HEK293 (cell line): Measurements from ENCODE around the gene TNFRSF6B.

ENCODE experiments used
- BCL11A ChIP-seq: fragments of 450-650 bp; formaldehyde crosslinking; IDR thresholded peaks from 2 replicates; pipeline ENCODE4 v1.5.1; 2016; ENCODE audit warnings: low read depth, missing biosample characterization, missing genetic modification characterization
- HOXD13 ChIP-seq: sonication (generic); formaldehyde crosslinking; IDR thresholded peaks from 2 replicates; pipeline ENCODE4 v1.8.0; 2022; ENCODE audit warnings: missing genetic modification reagents, borderline replicate concordance
- KLF1 ChIP-seq: fragments of 450-650 bp; formaldehyde crosslinking; IDR thresholded peaks from 2 replicates; pipeline ENCODE4 v1.5.1; 2016; ENCODE audit warnings: missing biosample characterization, missing genetic modification characterization
- MYNN ChIP-seq: fragments of 450-650 bp; formaldehyde crosslinking; IDR thresholded peaks from 2 replicates; pipeline ENCODE4 v1.5.1; 2016; ENCODE audit warnings: missing biosample characterization, missing genetic modification characterization, borderline replicate concordance
- SCRT2 ChIP-seq: fragments of 450-650 bp; formaldehyde crosslinking; IDR thresholded peaks from 2 replicates; pipeline ENCODE4 v1.5.1; 2016; ENCODE audit warnings: missing biosample characterization, missing genetic modification characterization
- SP2 ChIP-seq: fragments of 450-650 bp; formaldehyde crosslinking; IDR thresholded peaks from 2 replicates; pipeline ENCODE4 v1.5.1; 2016; ENCODE audit warnings: missing biosample characterization, missing genetic modification characterization
- SP7 ChIP-seq: fragments of 450-650 bp; formaldehyde crosslinking; IDR thresholded peaks from 2 replicates; pipeline ENCODE4 v1.5.1; 2016; ENCODE audit warnings: missing biosample characterization, missing genetic modification characterization
- TCF7L2 ChIP-seq: IDR thresholded peaks from 2 replicates; pipeline ENCODE4 v1.6.1; 2011; ENCODE audit warnings: low read depth, mild to moderate bottlenecking, inconsistent platforms, low read length, moderate library complexity, borderline replicate concordance
- YY2 ChIP-seq: fragments of 450-650 bp; formaldehyde crosslinking; IDR thresholded peaks from 2 replicates; pipeline ENCODE4 v1.5.1; 2016; ENCODE audit warnings: missing biosample characterization, missing genetic modification characterization
- ZNF114 ChIP-seq: fragments of 450-650 bp; formaldehyde crosslinking; IDR thresholded peaks from 2 replicates; pipeline ENCODE4 v1.5.0; 2017; ENCODE audit warnings: missing biosample characterization, missing genetic modification characterization
- ZNF133 ChIP-seq: fragments of 450-650 bp; formaldehyde crosslinking; IDR thresholded peaks from 2 replicates; pipeline ENCODE4 v1.5.1; 2016; ENCODE audit warnings: missing biosample characterization, missing genetic modification characterization
- ZNF211 ChIP-seq: fragments of 450-650 bp; formaldehyde crosslinking; IDR thresholded peaks from 2 replicates; pipeline ENCODE4 v1.5.1; 2016; ENCODE audit warnings: low read depth, missing biosample characterization, missing genetic modification characterization
- ZNF214 ChIP-seq: fragments of 450-650 bp; formaldehyde crosslinking; IDR thresholded peaks from 2 replicates; pipeline ENCODE4 v1.5.1; 2017; ENCODE audit warnings: missing biosample characterization, mild to moderate bottlenecking, missing genetic modification characterization, borderline replicate concordance
- ZNF223 ChIP-seq: fragments of 450-650 bp; formaldehyde crosslinking; IDR thresholded peaks from 2 replicates; pipeline ENCODE4 v1.5.1; 2016; ENCODE audit warnings: missing biosample characterization, missing genetic modification characterization
- ZNF23 ChIP-seq: fragments of 450-650 bp; formaldehyde crosslinking; IDR thresholded peaks from 2 replicates; pipeline ENCODE4 v1.5.1; 2016; ENCODE audit warnings: missing biosample characterization, missing genetic modification characterization, borderline replicate concordance
- ZNF311 ChIP-seq: fragments of 450-650 bp; formaldehyde crosslinking; IDR thresholded peaks from 2 replicates; pipeline ENCODE4 v1.5.1; 2017; ENCODE audit warnings: missing biosample characterization, missing genetic modification characterization, borderline replicate concordance
- ZNF354C ChIP-seq: fragments of 450-650 bp; formaldehyde crosslinking; IDR thresholded peaks from 2 replicates; pipeline ENCODE4 v1.5.1; 2016; ENCODE audit warnings: missing biosample characterization, missing genetic modification characterization, low read depth, borderline replicate concordance
- ZNF548 ChIP-seq: fragments of 450-650 bp; formaldehyde crosslinking; IDR thresholded peaks from 2 replicates; pipeline ENCODE4 v1.5.1; 2016; ENCODE audit warnings: missing biosample characterization, missing genetic modification characterization
- ZNF558 ChIP-seq: fragments of 450-650 bp; formaldehyde crosslinking; IDR thresholded peaks from 2 replicates; pipeline ENCODE4 v1.5.1; 2016; ENCODE audit warnings: missing biosample characterization, missing genetic modification characterization
- ZNF585B ChIP-seq: fragments of 450-650 bp; formaldehyde crosslinking; IDR thresholded peaks from 2 replicates; pipeline ENCODE4 v1.5.1; 2016; ENCODE audit warnings: missing biosample characterization, missing genetic modification characterization
- ZNF629 ChIP-seq: fragments of 450-650 bp; formaldehyde crosslinking; IDR thresholded peaks from 2 replicates; pipeline ENCODE4 v1.5.1; 2017; ENCODE audit warnings: missing biosample characterization, missing genetic modification characterization
- ZNF677 ChIP-seq: fragments of 450-650 bp; IDR thresholded peaks from 2 replicates; pipeline ENCODE4 v1.5.0; 2018; ENCODE audit warnings: missing biosample characterization, mild to moderate bottlenecking, missing genetic modification characterization, moderate library complexity
- ZSCAN30 ChIP-seq: fragments of 450-650 bp; IDR thresholded peaks from 2 replicates; pipeline ENCODE4 v1.5.1; 2018; ENCODE audit warnings: missing biosample characterization, mild to moderate bottlenecking, missing genetic modification characterization, moderate library complexity
- TF ChIP-seq, protein P1 (sequence below): fragments of 450-650 bp; IDR thresholded peaks from 2 replicates; pipeline ENCODE4 v1.5.1; 2018; ENCODE audit warnings: missing biosample characterization, missing genetic modification characterization
- TF ChIP-seq, protein P2 (sequence below): fragments of 450-650 bp; formaldehyde crosslinking; IDR thresholded peaks from 2 replicates; pipeline ENCODE4 v1.5.1; 2016; ENCODE audit warnings: missing biosample characterization, missing genetic modification characterization, borderline replicate concordance
- TF ChIP-seq, protein P3 (sequence below): fragments of 450-650 bp; formaldehyde crosslinking; IDR thresholded peaks from 2 replicates; pipeline ENCODE4 v1.5.1; 2016; ENCODE audit warnings: missing biosample characterization, missing genetic modification characterization
- TF ChIP-seq, protein P4 (sequence below): fragments of 450-650 bp; formaldehyde crosslinking; conservative IDR thresholded peaks from 2 replicates; pipeline ENCODE4 v1.5.1; 2016; ENCODE audit warnings: low read depth, missing biosample characterization, missing genetic modification characterization
- TF ChIP-seq, protein P5 (sequence below): fragments of 450-650 bp; formaldehyde crosslinking; IDR thresholded peaks from 2 replicates; pipeline ENCODE4; 2016; ENCODE audit warnings: missing biosample characterization, missing genetic modification characterization

The TNFRSF6B gene

DNA sequence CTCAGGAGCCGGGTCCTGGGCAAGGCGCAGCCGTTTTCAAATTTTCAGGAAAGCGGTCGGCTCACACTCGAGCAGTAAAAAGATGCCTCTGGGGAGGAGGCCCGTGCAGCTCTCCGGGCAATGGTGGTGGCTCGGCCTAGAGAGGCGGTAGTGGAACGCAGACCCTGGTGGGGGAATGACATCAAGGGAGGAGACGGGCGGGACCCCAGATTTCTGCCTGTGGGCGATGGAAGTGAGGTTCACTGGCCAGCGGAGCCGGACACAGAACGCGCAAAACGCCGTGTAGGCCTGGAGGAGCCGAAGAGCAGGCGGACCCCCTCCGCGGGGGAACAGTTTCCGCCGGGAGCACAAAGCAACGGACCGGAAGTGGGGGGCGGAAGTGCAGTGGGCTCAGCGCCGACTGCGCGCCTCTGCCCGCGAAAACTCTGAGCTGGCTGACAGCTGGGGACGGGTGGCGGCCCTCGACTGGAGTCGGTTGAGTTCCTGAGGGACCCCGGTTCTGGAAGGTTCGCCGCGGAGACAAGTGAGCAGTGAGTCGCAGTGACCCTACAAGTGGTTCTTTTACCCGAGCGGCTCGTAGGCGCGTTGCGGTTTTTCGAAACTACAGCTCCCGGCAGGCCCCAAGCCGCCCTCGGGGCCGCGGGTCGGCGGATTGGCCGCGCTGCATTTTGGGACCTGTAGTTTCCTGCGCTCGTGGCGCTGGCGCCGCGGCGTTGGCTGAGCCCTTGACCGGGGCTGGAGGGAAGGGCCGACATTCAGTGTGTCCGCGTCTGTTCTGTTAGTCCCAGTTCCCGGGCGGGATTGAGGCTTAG lies 38.3 kb upstream of the TNFRSF6B start, which contains the start of gene RTEL1 (continued):
- TF ChIP-seq ZNF211 (tag by site-specific recombination) (no peak), HOXD13 (CRISPR knock-in tag) (no peak), ZNF354C (tag by site-specific recombination) (no peak), KLF1 (tag by site-specific recombination) (peak; percentile 49), SP7 (peak; percentile 89), ZNF629 (tag by site-specific recombination) (peak; percentile 88), ZNF114 (tag by site-specific recombination) (no peak), ZNF677 (0 out of 2 replicates have a peak, but pooled peaks have one; percentile 5), TCF7L2 (no peak), ZSCAN30 (tag by site-specific recombination) (peak; percentile 83), ZNF558 (peak; percentile 39; the same call in 1 of the 2 replicates), BCL11A (tag by site-specific recombination) (peak; percentile 60; the same call in 1 of the 2 replicates), SP2 (tag by site-specific recombination) (no peak; the same call in none of the 2 replicates), ZNF223 (tag by site-specific recombination) (no peak), ZNF585B (no peak), ZNF548 (no peak), ZNF311 (tag by site-specific recombination) (no peak), ZNF133 (no peak), MYNN (tag by site-specific recombination) (peak; percentile 54; the same call in 1 of the 2 replicates), SCRT2 (tag by site-specific recombination) (peak; percentile 97), YY2 (tag by site-specific recombination) (peak; percentile 94), ZNF214 (tag by site-specific recombination) (no peak), ZNF23 (tag by site-specific recombination) (no peak)
- TF ChIP-seq, protein P1, sequence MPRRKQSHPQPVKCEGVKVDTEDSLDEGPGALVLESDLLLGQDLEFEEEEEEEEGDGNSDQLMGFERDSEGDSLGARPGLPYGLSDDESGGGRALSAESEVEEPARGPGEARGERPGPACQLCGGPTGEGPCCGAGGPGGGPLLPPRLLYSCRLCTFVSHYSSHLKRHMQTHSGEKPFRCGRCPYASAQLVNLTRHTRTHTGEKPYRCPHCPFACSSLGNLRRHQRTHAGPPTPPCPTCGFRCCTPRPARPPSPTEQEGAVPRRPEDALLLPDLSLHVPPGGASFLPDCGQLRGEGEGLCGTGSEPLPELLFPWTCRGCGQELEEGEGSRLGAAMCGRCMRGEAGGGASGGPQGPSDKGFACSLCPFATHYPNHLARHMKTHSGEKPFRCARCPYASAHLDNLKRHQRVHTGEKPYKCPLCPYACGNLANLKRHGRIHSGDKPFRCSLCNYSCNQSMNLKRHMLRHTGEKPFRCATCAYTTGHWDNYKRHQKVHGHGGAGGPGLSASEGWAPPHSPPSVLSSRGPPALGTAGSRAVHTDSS (tag by site-specific recombination), result peak; percentile 43; the same call in 1 of the 2 replicates
- TF ChIP-seq, protein P2, sequence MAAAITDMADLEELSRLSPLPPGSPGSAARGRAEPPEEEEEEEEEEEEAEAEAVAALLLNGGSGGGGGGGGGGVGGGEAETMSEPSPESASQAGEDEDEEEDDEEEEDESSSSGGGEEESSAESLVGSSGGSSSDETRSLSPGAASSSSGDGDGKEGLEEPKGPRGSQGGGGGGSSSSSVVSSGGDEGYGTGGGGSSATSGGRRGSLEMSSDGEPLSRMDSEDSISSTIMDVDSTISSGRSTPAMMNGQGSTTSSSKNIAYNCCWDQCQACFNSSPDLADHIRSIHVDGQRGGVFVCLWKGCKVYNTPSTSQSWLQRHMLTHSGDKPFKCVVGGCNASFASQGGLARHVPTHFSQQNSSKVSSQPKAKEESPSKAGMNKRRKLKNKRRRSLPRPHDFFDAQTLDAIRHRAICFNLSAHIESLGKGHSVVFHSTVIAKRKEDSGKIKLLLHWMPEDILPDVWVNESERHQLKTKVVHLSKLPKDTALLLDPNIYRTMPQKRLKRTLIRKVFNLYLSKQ (tag by site-specific recombination), result peak; percentile 95; the same call in 1 of the 2 replicates
- TF ChIP-seq, protein P3, sequence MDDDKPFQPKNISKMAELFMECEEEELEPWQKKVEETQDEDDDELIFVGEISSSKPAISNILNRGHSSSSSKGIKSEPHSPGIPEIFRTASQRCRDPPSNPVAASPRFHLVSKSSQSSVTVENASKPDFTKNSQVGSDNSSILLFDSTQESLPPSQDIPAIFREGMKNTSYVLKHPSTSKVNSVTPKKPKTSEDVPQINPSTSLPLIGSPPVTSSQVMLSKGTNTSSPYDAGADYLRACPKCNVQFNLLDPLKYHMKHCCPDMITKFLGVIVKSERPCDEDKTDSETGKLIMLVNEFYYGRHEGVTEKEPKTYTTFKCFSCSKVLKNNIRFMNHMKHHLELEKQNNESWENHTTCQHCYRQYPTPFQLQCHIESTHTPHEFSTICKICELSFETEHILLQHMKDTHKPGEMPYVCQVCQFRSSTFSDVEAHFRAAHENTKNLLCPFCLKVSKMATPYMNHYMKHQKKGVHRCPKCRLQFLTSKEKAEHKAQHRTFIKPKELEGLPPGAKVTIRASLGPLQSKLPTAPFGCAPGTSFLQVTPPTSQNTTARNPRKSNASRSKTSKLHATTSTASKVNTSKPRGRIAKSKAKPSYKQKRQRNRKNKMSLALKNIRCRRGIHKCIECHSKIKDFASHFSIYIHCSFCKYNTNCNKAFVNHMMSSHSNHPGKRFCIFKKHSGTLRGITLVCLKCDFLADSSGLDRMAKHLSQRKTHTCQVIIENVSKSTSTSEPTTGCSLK (tag by site-specific recombination), result no peak
- TF ChIP-seq, protein P4, sequence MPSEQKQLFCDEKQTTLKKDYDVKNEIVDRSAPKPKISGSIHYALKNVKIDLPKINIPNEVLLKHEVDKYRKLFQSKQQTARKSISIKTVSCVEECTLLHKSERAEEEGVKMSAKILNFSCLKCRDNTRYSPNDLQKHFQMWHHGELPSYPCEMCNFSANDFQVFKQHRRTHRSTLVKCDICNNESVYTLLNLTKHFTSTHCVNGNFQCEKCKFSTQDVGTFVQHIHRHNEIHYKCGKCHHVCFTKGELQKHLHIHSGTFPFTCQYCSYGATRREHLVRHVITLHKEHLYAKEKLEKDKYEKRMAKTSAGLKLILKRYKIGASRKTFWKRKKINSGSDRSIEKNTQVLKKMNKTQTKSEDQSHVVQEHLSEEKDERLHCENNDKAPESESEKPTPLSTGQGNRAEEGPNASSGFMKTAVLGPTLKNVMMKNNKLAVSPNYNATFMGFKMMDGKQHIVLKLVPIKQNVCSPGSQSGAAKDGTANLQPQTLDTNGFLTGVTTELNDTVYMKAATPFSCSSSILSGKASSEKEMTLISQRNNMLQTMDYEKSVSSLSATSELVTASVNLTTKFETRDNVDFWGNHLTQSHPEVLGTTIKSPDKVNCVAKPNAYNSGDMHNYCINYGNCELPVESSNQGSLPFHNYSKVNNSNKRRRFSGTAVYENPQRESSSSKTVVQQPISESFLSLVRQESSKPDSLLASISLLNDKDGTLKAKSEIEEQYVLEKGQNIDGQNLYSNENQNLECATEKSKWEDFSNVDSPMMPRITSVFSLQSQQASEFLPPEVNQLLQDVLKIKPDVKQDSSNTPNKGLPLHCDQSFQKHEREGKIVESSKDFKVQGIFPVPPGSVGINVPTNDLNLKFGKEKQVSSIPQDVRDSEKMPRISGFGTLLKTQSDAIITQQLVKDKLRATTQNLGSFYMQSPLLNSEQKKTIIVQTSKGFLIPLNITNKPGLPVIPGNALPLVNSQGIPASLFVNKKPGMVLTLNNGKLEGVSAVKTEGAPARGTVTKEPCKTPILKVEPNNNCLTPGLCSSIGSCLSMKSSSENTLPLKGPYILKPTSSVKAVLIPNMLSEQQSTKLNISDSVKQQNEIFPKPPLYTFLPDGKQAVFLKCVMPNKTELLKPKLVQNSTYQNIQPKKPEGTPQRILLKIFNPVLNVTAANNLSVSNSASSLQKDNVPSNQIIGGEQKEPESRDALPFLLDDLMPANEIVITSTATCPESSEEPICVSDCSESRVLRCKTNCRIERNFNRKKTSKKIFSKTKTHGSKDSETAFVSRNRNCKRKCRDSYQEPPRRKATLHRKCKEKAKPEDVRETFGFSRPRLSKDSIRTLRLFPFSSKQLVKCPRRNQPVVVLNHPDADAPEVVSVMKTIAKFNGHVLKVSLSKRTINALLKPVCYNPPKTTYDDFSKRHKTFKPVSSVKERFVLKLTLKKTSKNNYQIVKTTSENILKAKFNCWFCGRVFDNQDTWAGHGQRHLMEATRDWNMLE (tag by site-specific recombination), result peak; percentile 81
- TF ChIP-seq, protein P5, sequence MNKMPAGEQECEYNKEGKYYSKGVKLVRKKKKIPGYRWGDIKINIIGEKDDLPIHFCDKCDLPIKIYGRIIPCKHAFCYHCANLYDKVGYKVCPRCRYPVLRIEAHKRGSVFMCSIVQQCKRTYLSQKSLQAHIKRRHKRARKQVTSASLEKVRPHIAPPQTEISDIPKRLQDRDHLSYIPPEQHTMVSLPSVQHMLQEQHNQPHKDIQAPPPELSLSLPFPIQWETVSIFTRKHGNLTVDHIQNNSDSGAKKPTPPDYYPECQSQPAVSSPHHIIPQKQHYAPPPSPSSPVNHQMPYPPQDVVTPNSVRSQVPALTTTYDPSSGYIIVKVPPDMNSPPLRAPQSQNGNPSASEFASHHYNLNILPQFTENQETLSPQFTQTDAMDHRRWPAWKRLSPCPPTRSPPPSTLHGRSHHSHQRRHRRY (tag by site-specific recombination), result peak; percentile 85; the same call in 1 of the 2 replicates
